ENCODE measurements around the gene SLC44A1. TPM values are rescaled to one million over a fixed set of nuclear protein-coding genes. Genes with fewer than 3 reads are reported as not detected.

SLC44A1 gene
- total RNA-seq, 1 experiment from 2014 or later, result 3.7 TPM

DNA sequence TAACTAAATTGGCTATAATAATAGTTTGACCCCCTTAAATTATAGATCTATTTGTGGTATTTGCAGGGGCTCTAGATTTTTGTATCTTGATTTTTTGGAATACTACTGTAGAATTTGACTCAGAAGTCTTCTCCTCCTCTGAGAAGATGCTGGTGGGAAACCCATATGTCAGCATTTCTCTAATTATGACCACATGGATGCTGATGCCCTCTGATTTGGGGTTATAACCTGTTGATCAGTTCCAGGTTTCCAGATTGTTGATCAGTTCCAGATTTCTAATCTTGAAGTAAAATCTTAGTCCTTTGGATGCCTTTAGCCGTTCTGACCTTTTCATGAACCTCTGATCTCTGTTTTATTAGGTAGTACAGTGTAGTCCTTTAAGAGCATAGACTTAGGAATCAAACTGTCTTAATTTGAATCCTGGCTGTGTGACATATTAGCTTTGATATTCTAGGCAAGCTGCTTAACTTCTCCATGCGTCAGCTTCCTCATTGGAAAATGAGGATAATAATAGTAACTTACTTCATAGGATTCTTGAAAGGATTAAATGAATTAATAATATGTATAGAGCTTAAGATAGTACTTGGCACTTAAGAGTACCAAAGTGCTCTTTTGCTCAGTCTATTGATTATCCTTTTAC, 211.5 kb downstream of the SLC44A1 start:
- Histone ChIP-seq H3K9me3 (ENCODE audit: low read length) (peaks cover 4% of the 10 kb centered on the region; the same call in 1 of the 2 replicates), H2AFZ (ENCODE audit: low read length) (no peak overlapping the region), H3K4me3 (ENCODE audit: low read length) (no peak overlapping the region), H3K27me3 (ENCODE audit: low read length) (no peaks in the 10 kb centered on the region), H3K79me2 (ENCODE audit: low read length) (no peaks in the 10 kb centered on the region), H3K9ac (ENCODE audit: low read length) (no peak overlapping the region), H4K20me1 (ENCODE audit: insufficient read depth, low read depth, low read length) (no peaks in the 10 kb centered on the region), H3K4me2 (ENCODE audit: low read depth, low read length, poor library complexity, severe bottlenecking) (no peak overlapping the region), H3K9me2 (replicated peaks; ENCODE audit: insufficient read depth, low read length) (no peaks in the 10 kb centered on the region), H3K4me1 (ENCODE audit: low read length) (no peaks in the 10 kb centered on the region), H3K36me3 (ENCODE audit: insufficient read depth, low read length) (no peaks in the 10 kb centered on the region), H3K27ac (ENCODE audit: low read length) (no peak overlapping the region)
- no peak for DNase-seq

DNA sequence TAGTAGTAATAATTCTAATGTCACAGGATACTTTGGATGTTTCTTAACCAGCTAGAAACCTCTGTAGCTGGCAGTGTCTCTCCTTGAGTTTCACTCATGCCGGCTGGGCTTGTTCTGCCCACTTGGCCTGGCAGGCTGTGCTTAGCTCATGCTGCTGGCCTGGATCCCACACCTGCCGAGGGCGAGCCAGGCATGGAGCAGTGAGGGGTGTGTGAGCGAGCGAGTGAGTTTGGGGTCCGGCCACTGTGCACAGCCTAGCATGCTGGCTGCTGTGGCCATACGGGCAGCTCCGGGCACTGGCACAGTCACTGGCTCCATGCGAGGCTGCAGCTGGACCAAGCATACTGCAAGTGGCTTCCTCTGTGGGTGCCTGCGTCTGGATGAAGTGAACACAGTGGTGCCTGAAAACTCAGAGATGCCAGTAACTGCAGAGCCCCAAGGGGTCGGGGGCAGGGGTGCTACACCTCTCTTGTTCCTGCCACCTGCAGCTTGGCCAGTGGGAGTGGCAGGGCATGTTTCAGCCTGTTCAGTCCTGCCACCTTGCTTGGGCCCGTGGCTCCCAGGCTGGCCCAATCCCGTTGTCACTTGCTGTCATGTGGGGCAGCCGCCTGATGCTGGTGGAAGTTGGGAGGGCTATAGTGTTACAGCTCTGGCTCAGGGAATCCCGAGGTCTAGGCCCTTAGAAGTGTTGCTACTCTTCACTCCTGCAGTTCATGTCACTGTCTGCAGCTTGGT, 213.3 kb downstream of the SLC44A1 start:
- H3K4me2 ChIP-seq (ENCODE audit: low read depth, low read length, poor library complexity, severe bottlenecking), result no peak overlapping the region
- peaks cover 10% of the 10 kb centered on the region for H3K4me1 ChIP-seq (ENCODE audit: low read length)
- no peaks in the 10 kb centered on the region for H3K36me3 ChIP-seq (ENCODE audit: insufficient read depth, low read length)
- no peaks in the 10 kb centered on the region for H4K20me1 ChIP-seq (ENCODE audit: insufficient read depth, low read depth, low read length)
- no peaks in the 10 kb centered on the region for H3K9me2 ChIP-seq (replicated peaks; ENCODE audit: insufficient read depth, low read length)
- H3K27me3 ChIP-seq (ENCODE audit: low read length), result no peaks in the 10 kb centered on the region
- H2AFZ ChIP-seq (ENCODE audit: low read length), result no peak overlapping the region
- H3K27ac ChIP-seq (ENCODE audit: low read length), result no peak overlapping the region
- peaks cover 4% of the 10 kb centered on the region; the same call in 1 of the 2 replicates for H3K9me3 ChIP-seq (ENCODE audit: low read length)
- no peak overlapping the region for H3K4me3 ChIP-seq (ENCODE audit: low read length)
- no peaks in the 10 kb centered on the region for H3K79me2 ChIP-seq (ENCODE audit: low read length)
- H3K9ac ChIP-seq (ENCODE audit: low read length), result no peak overlapping the region
- no peak for DNase-seq

DNA sequence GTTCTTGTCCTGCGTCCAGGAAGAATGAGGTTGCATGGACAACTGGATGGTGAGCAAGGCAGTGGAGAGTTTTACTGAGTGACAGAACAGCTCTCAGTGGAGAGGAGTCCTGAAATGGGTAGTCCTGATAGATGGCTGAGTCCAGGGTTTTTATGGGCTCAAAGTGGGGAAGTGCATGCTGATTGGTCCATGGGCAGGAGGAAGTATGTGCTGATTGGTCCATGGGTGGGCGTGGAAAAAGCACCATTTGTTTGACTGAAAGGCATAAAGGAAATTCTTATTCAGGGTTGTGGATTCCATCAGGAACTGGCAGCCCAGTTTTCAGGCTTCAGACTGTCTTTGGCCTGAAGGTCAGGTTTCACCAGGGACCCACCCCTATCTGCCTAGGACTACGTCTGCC, 214.0 kb downstream of the SLC44A1 start:
- Histone ChIP-seq H4K20me1 (ENCODE audit: insufficient read depth, low read depth, low read length) (no peaks in the 10 kb centered on the region), H3K27ac (ENCODE audit: low read length) (no peak overlapping the region), H3K27me3 (ENCODE audit: low read length) (no peaks in the 10 kb centered on the region), H3K79me2 (ENCODE audit: low read length) (no peaks in the 10 kb centered on the region), H3K9me3 (ENCODE audit: low read length) (peaks cover 4% of the 10 kb centered on the region; the same call in 1 of the 2 replicates), H3K4me3 (ENCODE audit: low read length) (no peak overlapping the region), H3K4me2 (ENCODE audit: low read depth, low read length, poor library complexity, severe bottlenecking) (no peak overlapping the region), H3K9ac (ENCODE audit: low read length) (no peak overlapping the region), H2AFZ (ENCODE audit: low read length) (no peak overlapping the region), H3K36me3 (ENCODE audit: insufficient read depth, low read length) (no peaks in the 10 kb centered on the region), H3K4me1 (ENCODE audit: low read length) (peaks cover 10% of the 10 kb centered on the region), H3K9me2 (replicated peaks; ENCODE audit: insufficient read depth, low read length) (no peaks in the 10 kb centered on the region)
- DNase-seq, result no peak

DNA sequence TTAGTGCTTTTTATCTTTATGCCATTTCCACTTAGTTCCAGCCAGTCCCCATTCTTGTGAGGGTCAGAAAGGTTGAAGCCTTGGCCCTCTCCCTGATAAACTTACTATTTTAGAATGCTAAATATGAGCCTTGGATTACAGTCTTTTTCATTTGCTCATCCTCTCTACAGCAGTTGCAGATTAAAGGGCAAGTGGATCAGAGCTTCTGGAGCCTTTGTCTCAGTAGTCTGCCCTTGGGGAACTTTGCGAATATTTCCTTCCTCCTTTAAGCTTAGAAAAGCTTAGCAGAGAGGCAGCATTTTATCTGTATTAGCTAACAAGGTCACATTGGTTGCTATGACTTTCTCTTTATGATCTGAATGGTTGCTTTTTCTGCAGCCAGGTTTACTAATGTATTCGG, 214.9 kb downstream of the SLC44A1 start:
- peaks cover 10% of the 10 kb centered on the region for H3K4me1 ChIP-seq (ENCODE audit: low read length)
- no peak overlapping the region for H3K9ac ChIP-seq (ENCODE audit: low read length)
- no peak for DNase-seq
- H4K20me1 ChIP-seq (ENCODE audit: insufficient read depth, low read depth, low read length), result no peaks in the 10 kb centered on the region
- H3K9me2 ChIP-seq (replicated peaks; ENCODE audit: insufficient read depth, low read length), result no peaks in the 10 kb centered on the region
- no peak overlapping the region for H2AFZ ChIP-seq (ENCODE audit: low read length)
- no peaks in the 10 kb centered on the region for H3K36me3 ChIP-seq (ENCODE audit: insufficient read depth, low read length)
- H3K9me3 ChIP-seq (ENCODE audit: low read length), result peaks cover 4% of the 10 kb centered on the region; the same call in 1 of the 2 replicates
- no peak overlapping the region for H3K4me3 ChIP-seq (ENCODE audit: low read length)
- no peaks in the 10 kb centered on the region for H3K27me3 ChIP-seq (ENCODE audit: low read length)
- no peak overlapping the region for H3K27ac ChIP-seq (ENCODE audit: low read length)
- no peak overlapping the region for H3K4me2 ChIP-seq (ENCODE audit: low read depth, low read length, poor library complexity, severe bottlenecking)
- H3K79me2 ChIP-seq (ENCODE audit: low read length), result no peaks in the 10 kb centered on the region

DNA sequence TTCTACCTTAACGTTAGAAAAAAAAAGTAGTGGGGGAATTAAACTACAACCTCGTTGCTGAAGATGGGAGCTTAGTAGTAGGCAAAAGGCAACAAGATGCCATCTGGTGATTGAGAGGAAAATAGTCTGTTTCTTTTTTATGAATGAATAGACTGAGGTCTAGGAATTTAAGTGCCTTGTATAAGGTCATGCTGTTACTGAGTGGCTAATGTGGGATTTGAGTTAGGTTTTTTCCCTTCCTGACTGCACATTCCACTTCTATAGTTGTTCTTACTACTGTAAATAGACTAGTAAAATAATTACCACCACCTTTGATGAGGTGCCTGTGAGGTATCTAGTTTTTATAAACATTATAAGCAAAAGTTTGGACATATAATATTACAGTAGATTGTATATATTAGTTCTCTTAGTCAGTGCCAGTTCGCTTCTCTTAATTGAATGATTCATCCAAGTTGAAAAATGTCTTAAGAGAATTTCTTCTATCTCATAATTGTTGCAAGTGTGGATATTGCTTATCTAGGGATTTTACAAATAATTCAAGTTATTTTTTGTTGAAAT, 222.5 kb downstream of the SLC44A1 start:
- no peaks in the 10 kb centered on the region for H3K36me3 ChIP-seq (ENCODE audit: insufficient read depth, low read length)
- no peaks in the 10 kb centered on the region for H3K9me2 ChIP-seq (replicated peaks; ENCODE audit: insufficient read depth, low read length)
- no peaks in the 10 kb centered on the region for H4K20me1 ChIP-seq (ENCODE audit: insufficient read depth, low read depth, low read length)
- no peak for DNase-seq
- no peaks in the 10 kb centered on the region for H3K27me3 ChIP-seq (ENCODE audit: low read length)
- H3K4me1 ChIP-seq (ENCODE audit: low read length), result peaks cover 3% of the 10 kb centered on the region
- H2AFZ ChIP-seq (ENCODE audit: low read length), result no peak overlapping the region
- no peaks in the 10 kb centered on the region for H3K79me2 ChIP-seq (ENCODE audit: low read length)
- no peak overlapping the region for H3K27ac ChIP-seq (ENCODE audit: low read length)
- H3K4me2 ChIP-seq (ENCODE audit: low read depth, low read length, poor library complexity, severe bottlenecking), result no peak overlapping the region
- no peak overlapping the region for H3K4me3 ChIP-seq (ENCODE audit: low read length)
- no peak overlapping the region for H3K9ac ChIP-seq (ENCODE audit: low read length)
- no peaks in the 10 kb centered on the region for H3K9me3 ChIP-seq (ENCODE audit: low read length)

DNA sequence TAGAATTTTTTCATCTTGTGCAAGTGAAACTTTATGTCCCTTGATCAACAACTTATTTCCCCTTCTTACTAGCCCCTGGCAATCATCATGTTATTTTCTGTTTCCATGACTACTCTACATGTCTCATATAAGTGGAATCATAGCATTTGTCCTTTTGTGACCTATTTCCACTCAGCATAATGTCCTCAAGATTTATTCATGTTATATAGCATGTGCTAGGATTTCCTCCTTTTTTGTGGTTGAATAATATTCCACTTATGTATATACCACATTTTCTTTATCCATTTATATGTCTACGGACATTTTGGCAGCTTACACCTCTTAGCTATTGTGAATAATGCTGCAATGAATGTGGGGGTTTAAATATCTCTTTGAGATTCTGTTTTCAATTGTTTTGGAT, 224.4 kb downstream of the SLC44A1 start:
- Histone ChIP-seq H3K4me2 (ENCODE audit: low read depth, low read length, poor library complexity, severe bottlenecking) (no peak overlapping the region), H2AFZ (ENCODE audit: low read length) (no peak overlapping the region), H3K27me3 (ENCODE audit: low read length) (no peaks in the 10 kb centered on the region), H4K20me1 (ENCODE audit: insufficient read depth, low read depth, low read length) (no peaks in the 10 kb centered on the region), H3K4me3 (ENCODE audit: low read length) (no peak overlapping the region), H3K4me1 (ENCODE audit: low read length) (no peaks in the 10 kb centered on the region), H3K27ac (ENCODE audit: low read length) (no peak overlapping the region), H3K9ac (ENCODE audit: low read length) (no peak overlapping the region), H3K79me2 (ENCODE audit: low read length) (no peaks in the 10 kb centered on the region), H3K9me2 (replicated peaks; ENCODE audit: insufficient read depth, low read length) (no peaks in the 10 kb centered on the region), H3K9me3 (ENCODE audit: low read length) (no peaks in the 10 kb centered on the region), H3K36me3 (ENCODE audit: insufficient read depth, low read length) (no peaks in the 10 kb centered on the region)
- DNase-seq, result no peak

DNA sequence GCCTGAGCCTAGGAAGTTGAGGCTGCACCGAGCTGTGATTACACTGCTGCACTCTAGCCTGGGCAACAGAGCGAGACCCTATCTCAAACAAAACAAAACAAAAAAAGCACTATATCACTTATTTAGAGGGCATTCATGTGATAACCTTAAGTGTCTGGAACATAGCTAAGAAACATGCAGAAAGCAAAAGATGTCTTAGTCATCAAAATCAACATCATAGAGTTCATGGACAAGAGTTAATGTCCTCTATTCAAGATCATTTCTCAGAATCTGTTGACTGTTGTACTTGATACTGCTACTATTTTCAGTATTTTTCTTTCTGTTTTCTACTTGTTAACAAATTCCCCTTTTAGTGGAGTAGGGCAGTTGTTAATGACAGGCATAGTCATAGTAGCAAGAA, 228.8 kb downstream of the SLC44A1 start:
- no peak overlapping the region for H2AFZ ChIP-seq (ENCODE audit: low read length)
- no peak overlapping the region for H3K4me2 ChIP-seq (ENCODE audit: low read depth, low read length, poor library complexity, severe bottlenecking)
- H3K36me3 ChIP-seq (ENCODE audit: insufficient read depth, low read length), result no peaks in the 10 kb centered on the region
- H4K20me1 ChIP-seq (ENCODE audit: insufficient read depth, low read depth, low read length), result no peaks in the 10 kb centered on the region
- no peaks in the 10 kb centered on the region for H3K4me1 ChIP-seq (ENCODE audit: low read length)
- no peaks in the 10 kb centered on the region for H3K9me3 ChIP-seq (ENCODE audit: low read length)
- H3K4me3 ChIP-seq (ENCODE audit: low read length), result no peak overlapping the region
- H3K27ac ChIP-seq (ENCODE audit: low read length), result no peak overlapping the region
- no peaks in the 10 kb centered on the region for H3K79me2 ChIP-seq (ENCODE audit: low read length)
- no peaks in the 10 kb centered on the region for H3K27me3 ChIP-seq (ENCODE audit: low read length)
- H3K9ac ChIP-seq (ENCODE audit: low read length), result no peak overlapping the region
- H3K9me2 ChIP-seq (replicated peaks; ENCODE audit: insufficient read depth, low read length), result no peaks in the 10 kb centered on the region
- DNase-seq, result no peak

DNA sequence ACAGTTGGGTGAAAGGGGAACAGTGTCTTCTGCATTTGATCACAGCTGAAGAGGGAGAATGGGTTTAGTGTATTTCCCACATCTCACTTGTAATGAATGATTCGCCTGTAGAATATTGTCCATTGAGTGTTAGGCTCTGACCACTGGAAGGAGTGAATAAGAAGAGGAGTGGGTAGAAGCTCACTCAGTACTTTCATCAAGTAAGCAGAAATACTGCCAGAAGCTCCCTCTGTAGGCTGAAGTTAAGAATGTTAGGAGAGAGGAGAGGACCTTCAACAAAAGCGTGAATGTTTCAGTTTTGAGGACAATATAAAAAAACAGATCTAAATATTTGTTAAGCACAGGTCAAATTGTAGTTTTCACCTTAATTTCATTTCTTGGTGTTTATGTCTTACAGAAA, 230.9 kb downstream of the SLC44A1 start:
- Histone ChIP-seq H3K27me3 (ENCODE audit: low read length) (0 out of 2 replicates have a peak, but pooled peaks cover 2% of the 10 kb centered on the region), H3K9me3 (ENCODE audit: low read length) (no peaks in the 10 kb centered on the region), H3K4me3 (ENCODE audit: low read length) (no peak overlapping the region), H4K20me1 (ENCODE audit: insufficient read depth, low read depth, low read length) (no peaks in the 10 kb centered on the region), H3K79me2 (ENCODE audit: low read length) (no peaks in the 10 kb centered on the region), H3K36me3 (ENCODE audit: insufficient read depth, low read length) (no peaks in the 10 kb centered on the region), H2AFZ (ENCODE audit: low read length) (no peak overlapping the region), H3K9ac (ENCODE audit: low read length) (no peak overlapping the region), H3K9me2 (replicated peaks; ENCODE audit: insufficient read depth, low read length) (no peaks in the 10 kb centered on the region), H3K27ac (ENCODE audit: low read length) (no peak overlapping the region), H3K4me2 (ENCODE audit: low read depth, low read length, poor library complexity, severe bottlenecking) (no peak overlapping the region), H3K4me1 (ENCODE audit: low read length) (no peaks in the 10 kb centered on the region)
- peak; percentile 55 for DNase-seq
